ENCODE data around the gene SPSB4. TPM values are rescaled to one million over a fixed set of nuclear protein-coding genes. Genes with fewer than 3 reads are reported as not detected.

SPSB4 gene
- total RNA-seq, 4 donors from 2014 or later: 0.14 TPM; not detected in 3

DNA sequence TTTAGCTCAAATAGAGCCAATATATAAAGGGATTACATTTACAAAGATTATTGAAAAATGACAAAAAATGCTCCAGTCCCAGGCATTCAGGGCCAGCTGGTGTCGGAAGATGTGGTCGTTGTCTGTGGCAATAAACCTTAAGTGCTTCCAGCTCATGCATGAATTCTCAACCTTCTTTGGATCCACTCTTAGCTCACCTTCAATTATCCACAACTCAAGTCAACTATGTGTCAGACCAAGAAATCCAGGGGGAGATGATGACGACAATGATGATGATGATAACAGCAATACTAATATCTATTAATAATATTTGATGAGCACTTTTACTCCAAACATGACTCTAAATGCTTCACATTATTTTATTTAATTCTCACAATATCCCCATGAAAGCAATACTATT is 126.9 kb downstream of the SPSB4 start:
- no peak overlapping the region for H3K27ac ChIP-seq
- TF ChIP-seq POLR2A (IDR thresholded peaks at IDR 0.05): no peak
- TF ChIP-seq POLR2AphosphoS5 (IDR thresholded peaks at IDR 0.05): no peak
- no peak for TF ChIP-seq EP300 (IDR thresholded peaks at IDR 0.05; ENCODE audit: low read depth)
- TF ChIP-seq, protein P1, sequence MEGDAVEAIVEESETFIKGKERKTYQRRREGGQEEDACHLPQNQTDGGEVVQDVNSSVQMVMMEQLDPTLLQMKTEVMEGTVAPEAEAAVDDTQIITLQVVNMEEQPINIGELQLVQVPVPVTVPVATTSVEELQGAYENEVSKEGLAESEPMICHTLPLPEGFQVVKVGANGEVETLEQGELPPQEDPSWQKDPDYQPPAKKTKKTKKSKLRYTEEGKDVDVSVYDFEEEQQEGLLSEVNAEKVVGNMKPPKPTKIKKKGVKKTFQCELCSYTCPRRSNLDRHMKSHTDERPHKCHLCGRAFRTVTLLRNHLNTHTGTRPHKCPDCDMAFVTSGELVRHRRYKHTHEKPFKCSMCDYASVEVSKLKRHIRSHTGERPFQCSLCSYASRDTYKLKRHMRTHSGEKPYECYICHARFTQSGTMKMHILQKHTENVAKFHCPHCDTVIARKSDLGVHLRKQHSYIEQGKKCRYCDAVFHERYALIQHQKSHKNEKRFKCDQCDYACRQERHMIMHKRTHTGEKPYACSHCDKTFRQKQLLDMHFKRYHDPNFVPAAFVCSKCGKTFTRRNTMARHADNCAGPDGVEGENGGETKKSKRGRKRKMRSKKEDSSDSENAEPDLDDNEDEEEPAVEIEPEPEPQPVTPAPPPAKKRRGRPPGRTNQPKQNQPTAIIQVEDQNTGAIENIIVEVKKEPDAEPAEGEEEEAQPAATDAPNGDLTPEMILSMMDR (IDR thresholded peaks at IDR 0.05): no peak
- WGBS, 2 donors (ENCODE audit: low coverage in 1 of 2): 76 to 88% methylated on average over 3 of the region's 3 CpGs
- in situ Hi-C loops (cut with MboI; ENCODE audit: low pct_ligation_motif_present in 1 of 4, low pct_unique_long_range_greater_than_20kb in 1 of 4, low sequenced_read_pairs in 3 of 4) (loop anchor here in 3 of 4 donors (25.0 kb wide), 2 partner anchors 166 to 291 kb away; no protein-coding TSS in a partner anchor), intact Hi-C loops (cut with DNase I; ENCODE audit: low total_unique reads) (no loop called here)
- H3K36me3 ChIP-seq: no peaks in the 10 kb centered on the region
- H3K27me3 ChIP-seq: no peaks in the 10 kb centered on the region
- no peaks in the 10 kb centered on the region for H3K4me1 ChIP-seq
- no peak overlapping the region for H3K4me3 ChIP-seq
- no peak for DNase-seq
- H3K9me3 ChIP-seq: no peaks in the 10 kb centered on the region

DNA sequence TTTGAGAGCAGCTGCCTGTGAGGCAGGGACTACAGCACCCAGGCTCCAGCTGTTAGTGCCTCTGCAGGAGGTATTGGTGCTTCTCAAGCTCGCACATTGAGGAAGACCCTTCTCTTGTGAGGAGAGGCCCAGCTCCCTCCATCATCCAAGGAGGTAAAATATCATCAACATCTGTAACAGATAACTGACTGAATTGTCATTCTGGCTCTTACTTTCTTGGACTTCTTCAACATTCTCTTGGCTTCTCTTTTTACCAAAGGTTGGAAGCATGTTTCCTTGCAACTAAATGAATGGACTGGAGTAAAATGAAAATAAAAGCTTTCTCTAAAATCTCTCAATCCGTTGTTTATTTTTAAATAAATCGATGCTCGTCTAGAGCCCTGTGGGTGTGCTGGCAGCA is 127.4 kb downstream of the SPSB4 start:
- in situ Hi-C loops (cut with MboI; ENCODE audit: low pct_ligation_motif_present in 1 of 4, low pct_unique_long_range_greater_than_20kb in 1 of 4, low sequenced_read_pairs in 3 of 4): loop anchor here in 3 of 4 donors (25.0 kb wide), 2 partner anchors 166 to 291 kb away; no protein-coding TSS in a partner anchor
- no peaks in the 10 kb centered on the region for H3K4me1 ChIP-seq

DNA sequence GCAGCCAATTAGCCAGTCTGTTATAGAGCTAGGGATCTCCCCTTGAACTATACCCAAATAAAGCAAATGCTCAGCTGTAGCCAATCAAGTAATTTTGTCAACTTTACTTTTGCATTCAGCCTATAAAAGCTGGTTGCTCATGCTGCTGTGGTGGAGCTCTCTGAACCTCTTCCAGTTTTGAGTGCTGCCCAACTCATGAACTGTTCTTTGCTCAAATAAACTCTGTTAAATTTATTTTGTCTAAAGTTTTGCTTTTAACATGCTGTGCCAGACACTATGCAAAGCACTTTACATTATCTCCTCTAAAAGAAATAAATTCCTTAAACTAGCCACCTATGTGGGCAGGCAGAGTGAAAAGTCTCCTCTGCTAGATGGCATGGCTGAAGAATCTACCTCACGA is 128.8 kb downstream of the SPSB4 start:
- H3K9me3 ChIP-seq: no peaks in the 10 kb centered on the region
- WGBS, 2 donors (ENCODE audit: low coverage in 1 of 2): 88 to 100% methylated on average over 1 of the region's 1 CpG

More for the DNA sequence above, 127.4 kb downstream of the SPSB4 start:
- DNase-seq: no peak
- no peak overlapping the region for H3K4me3 ChIP-seq
- no peak overlapping the region for H3K27ac ChIP-seq
- H3K9me3 ChIP-seq: no peaks in the 10 kb centered on the region
- no peaks in the 10 kb centered on the region for H3K27me3 ChIP-seq
- intact Hi-C loops (cut with DNase I; ENCODE audit: low total_unique reads): no loop called here
- TF ChIP-seq POLR2A (IDR thresholded peaks at IDR 0.05) (no peak), EP300 (IDR thresholded peaks at IDR 0.05; ENCODE audit: low read depth) (no peak), POLR2AphosphoS5 (IDR thresholded peaks at IDR 0.05) (no peak)
- TF ChIP-seq, protein P1 (IDR thresholded peaks at IDR 0.05): no peak
- 52 to 56% methylated on average over 3 to 4 of the region's 4 CpGs for WGBS, 2 donors (ENCODE audit: low coverage in 1 of 2)
- H3K36me3 ChIP-seq: no peaks in the 10 kb centered on the region

DNA sequence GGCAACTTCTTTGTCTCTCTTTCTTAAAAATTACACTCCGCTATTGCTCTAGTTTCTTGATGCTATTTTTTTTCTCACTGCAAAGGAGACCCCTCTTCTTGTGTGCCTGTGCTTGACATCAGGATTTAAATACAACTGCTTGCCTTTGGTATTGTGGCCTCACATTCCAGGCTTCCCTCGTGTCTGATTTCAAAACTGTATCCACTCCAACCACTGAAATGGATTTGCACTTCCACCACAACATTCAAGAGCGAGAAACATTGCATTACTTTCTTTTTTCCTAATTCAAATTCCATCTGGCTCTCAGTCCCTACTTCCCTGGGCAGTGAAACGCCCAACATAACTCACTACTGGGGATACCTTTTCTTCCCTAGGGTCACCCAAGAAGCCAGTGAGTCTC is 130.0 kb downstream of the SPSB4 start:
- no peak for DNase-seq
- Histone ChIP-seq H3K27me3 (no peaks in the 10 kb centered on the region), H3K27ac (no peak overlapping the region), H3K36me3 (no peaks in the 10 kb centered on the region), H3K4me3 (no peak overlapping the region), H3K9me3 (no peaks in the 10 kb centered on the region), H3K4me1 (no peaks in the 10 kb centered on the region)
- 80 to 85% methylated on average over 3 to 4 of the region's 4 CpGs for WGBS, 2 donors (ENCODE audit: low coverage in 1 of 2)
- no peak for TF ChIP-seq POLR2AphosphoS5 (IDR thresholded peaks at IDR 0.05)
- TF ChIP-seq, protein P1 (IDR thresholded peaks at IDR 0.05): no peak
- TF ChIP-seq EP300 (IDR thresholded peaks at IDR 0.05; ENCODE audit: low read depth): no peak
- no peak for TF ChIP-seq POLR2A (IDR thresholded peaks at IDR 0.05)
- intact Hi-C loops (cut with DNase I; ENCODE audit: low total_unique reads) (no loop called here), in situ Hi-C loops (cut with MboI; ENCODE audit: low pct_ligation_motif_present in 1 of 4, low pct_unique_long_range_greater_than_20kb in 1 of 4, low sequenced_read_pairs in 3 of 4) (loop anchor here in 3 of 4 donors (25.0 kb wide), 2 partner anchors 169 to 294 kb away; no protein-coding TSS in a partner anchor)

More for the DNA sequence above, 128.8 kb downstream of the SPSB4 start:
- in situ Hi-C loops (cut with MboI; ENCODE audit: low pct_ligation_motif_present in 1 of 4, low pct_unique_long_range_greater_than_20kb in 1 of 4, low sequenced_read_pairs in 3 of 4) (loop anchor here in 3 of 4 donors (25.0 kb wide), 2 partner anchors 168 to 293 kb away; no protein-coding TSS in a partner anchor), intact Hi-C loops (cut with DNase I; ENCODE audit: low total_unique reads) (no loop called here)
- no peaks in the 10 kb centered on the region for H3K27me3 ChIP-seq
- H3K36me3 ChIP-seq: no peaks in the 10 kb centered on the region
- no peak for DNase-seq
- TF ChIP-seq, protein P1 (IDR thresholded peaks at IDR 0.05): no peak
- TF ChIP-seq POLR2AphosphoS5 (IDR thresholded peaks at IDR 0.05) (no peak), POLR2A (IDR thresholded peaks at IDR 0.05) (no peak), EP300 (IDR thresholded peaks at IDR 0.05; ENCODE audit: low read depth) (no peak)
- no peak overlapping the region for H3K27ac ChIP-seq
- H3K4me1 ChIP-seq: no peaks in the 10 kb centered on the region
- H3K4me3 ChIP-seq: no peak overlapping the region

All from transverse colon (tissue), 4 donors.